ENCODE results near the gene CAD. TPM values are rescaled to one million over a fixed set of nuclear protein-coding genes. Genes with fewer than 3 reads are reported as not detected.
"Not testable (repeated sequence)": the region's sequence is repeated elsewhere in the genome, so short reads cannot be mapped to it uniquely, and the experiment has no call there.

The CAD gene
- total and polyA plus RNA-seq, 10 of the 15 experiments (the other 5 are each of a cell fraction or from before 2014, with no cell fraction given) = 7.6 to 119 (median 50.7) TPM

DNA sequence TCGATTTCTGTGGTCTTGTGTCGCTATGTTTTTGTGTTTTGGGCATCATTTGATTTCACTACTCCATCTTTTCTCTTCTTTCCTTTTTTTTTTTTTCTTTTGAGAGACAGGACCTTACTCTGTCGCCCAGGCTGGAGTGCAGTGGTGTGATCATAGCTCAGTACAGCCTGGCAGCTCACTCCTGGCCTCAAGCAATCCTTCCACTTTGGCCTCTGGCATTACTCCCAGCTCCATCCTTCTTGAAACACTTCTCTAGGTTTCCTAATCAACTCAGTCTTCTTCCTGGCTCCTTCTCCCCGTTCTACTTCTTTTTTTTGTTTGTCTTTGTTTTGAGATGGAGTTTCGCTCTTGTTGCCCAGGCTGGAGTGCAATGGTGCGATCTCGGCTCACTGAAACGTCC lies 41.8 kb upstream of the CAD start (continued):
- TF ChIP-seq, protein P1, sequence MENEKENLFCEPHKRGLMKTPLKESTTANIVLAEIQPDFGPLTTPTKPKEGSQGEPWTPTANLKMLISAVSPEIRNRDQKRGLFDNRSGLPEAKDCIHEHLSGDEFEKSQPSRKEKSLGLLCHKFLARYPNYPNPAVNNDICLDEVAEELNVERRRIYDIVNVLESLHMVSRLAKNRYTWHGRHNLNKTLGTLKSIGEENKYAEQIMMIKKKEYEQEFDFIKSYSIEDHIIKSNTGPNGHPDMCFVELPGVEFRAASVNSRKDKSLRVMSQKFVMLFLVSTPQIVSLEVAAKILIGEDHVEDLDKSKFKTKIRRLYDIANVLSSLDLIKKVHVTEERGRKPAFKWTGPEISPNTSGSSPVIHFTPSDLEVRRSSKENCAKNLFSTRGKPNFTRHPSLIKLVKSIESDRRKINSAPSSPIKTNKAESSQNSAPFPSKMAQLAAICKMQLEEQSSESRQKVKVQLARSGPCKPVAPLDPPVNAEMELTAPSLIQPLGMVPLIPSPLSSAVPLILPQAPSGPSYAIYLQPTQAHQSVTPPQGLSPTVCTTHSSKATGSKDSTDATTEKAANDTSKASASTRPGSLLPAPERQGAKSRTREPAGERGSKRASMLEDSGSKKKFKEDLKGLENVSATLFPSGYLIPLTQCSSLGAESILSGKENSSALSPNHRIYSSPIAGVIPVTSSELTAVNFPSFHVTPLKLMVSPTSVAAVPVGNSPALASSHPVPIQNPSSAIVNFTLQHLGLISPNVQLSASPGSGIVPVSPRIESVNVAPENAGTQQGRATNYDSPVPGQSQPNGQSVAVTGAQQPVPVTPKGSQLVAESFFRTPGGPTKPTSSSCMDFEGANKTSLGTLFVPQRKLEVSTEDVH (IDR thresholded peaks at IDR 0.05; ENCODE audit: low read depth, partially characterized antibody) = no peak
- TF ChIP-seq NFXL1 (IDR thresholded peaks at IDR 0.05; ENCODE audit: borderline replicate concordance) (no peak), SIX5 (IDR thresholded peaks at IDR 0.05; ENCODE audit: low read depth, low read length, severe bottlenecking) (no peak), MYB (IDR thresholded peaks at IDR 0.05; ENCODE audit: borderline replicate concordance, low read depth, low read length) (no peak), ZSCAN29 (IDR thresholded peaks at IDR 0.05) (no peak), SMC3 (IDR thresholded peaks at IDR 0.05; ENCODE audit: borderline replicate concordance, low read length) (no peak), GABPA (IDR thresholded peaks at IDR 0.05; ENCODE audit: low read depth) (no peak), FOS (IDR thresholded peaks at IDR 0.05; ENCODE audit: borderline replicate concordance, extremely low read depth, insufficient read length) (no peak), PAX5 (IDR thresholded peaks at IDR 0.05; ENCODE audit: borderline replicate concordance, low read depth, low read length) (no peak), YY1 (IDR thresholded peaks at IDR 0.05; ENCODE audit: low read depth, low read length) (no peak)
- TF ChIP-seq, protein P2, sequence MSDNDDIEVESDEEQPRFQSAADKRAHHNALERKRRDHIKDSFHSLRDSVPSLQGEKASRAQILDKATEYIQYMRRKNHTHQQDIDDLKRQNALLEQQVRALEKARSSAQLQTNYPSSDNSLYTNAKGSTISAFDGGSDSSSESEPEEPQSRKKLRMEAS (IDR thresholded peaks at IDR 0.05; ENCODE audit: low read depth, low read length) = no peak
- TF ChIP-seq, protein P3, sequence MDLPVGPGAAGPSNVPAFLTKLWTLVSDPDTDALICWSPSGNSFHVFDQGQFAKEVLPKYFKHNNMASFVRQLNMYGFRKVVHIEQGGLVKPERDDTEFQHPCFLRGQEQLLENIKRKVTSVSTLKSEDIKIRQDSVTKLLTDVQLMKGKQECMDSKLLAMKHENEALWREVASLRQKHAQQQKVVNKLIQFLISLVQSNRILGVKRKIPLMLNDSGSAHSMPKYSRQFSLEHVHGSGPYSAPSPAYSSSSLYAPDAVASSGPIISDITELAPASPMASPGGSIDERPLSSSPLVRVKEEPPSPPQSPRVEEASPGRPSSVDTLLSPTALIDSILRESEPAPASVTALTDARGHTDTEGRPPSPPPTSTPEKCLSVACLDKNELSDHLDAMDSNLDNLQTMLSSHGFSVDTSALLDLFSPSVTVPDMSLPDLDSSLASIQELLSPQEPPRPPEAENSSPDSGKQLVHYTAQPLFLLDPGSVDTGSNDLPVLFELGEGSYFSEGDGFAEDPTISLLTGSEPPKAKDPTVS (IDR thresholded peaks at IDR 0.05; ENCODE audit: low read depth, low read length) = no peak

DNA sequence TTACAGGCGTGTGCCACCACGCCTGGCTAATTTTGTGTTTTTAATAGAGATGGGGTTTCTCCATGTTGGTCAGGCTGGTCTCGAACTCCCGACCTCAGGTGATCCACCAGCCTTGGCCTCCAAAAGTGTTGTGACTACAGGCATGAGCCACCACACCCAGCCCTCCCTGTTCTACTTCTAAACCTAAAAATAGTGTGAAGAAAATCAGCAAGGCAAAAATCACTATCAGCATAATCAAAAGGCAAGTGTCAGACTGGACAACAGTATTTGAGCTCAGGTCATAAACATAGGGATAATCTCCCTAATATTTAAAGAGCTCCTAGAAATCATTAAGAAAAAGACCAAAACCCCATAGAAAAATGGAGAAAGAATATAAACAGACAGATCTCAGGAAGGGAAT lies 41.4 kb upstream of the CAD start:
- ATAC-seq; RAD21 ChIA-PET (ENCODE audit: unreplicated experiment); H3K79me2 ChIP-seq (ENCODE audit: control insufficient read depth, insufficient read depth, low read length); H3K9me3 ChIP-seq (replicated peaks; ENCODE audit: control insufficient read depth, insufficient read depth, low read length); BruUV-seq (replicated peaks); H3K27ac ChIP-seq (ENCODE audit: control insufficient read depth, insufficient read depth); H3K36me3 ChIP-seq (ENCODE audit: control insufficient read depth in 2 of 2, insufficient read depth in 2 of 2, low read length in 1 of 2); H3K27me3 ChIP-seq (replicated peaks in 1 of 2; ENCODE audit: control insufficient read depth in 2 of 2, insufficient read depth in 2 of 2, low read length in 1 of 2); in situ Hi-C loops (cut with MboI); H2AFZ ChIP-seq (ENCODE audit: control insufficient read depth, low read depth, low read length); H3K9ac ChIP-seq (ENCODE audit: control insufficient read depth, insufficient read depth, low read length); H3K4me2 ChIP-seq (ENCODE audit: control insufficient read depth, insufficient read depth); FAIRE-seq; H3K4me3 ChIP-seq; DNase-seq (ENCODE audit: low read depth, low spot score); H4K20me1 ChIP-seq (ENCODE audit: control insufficient read depth, insufficient read depth); H3K4me1 ChIP-seq (ENCODE audit: control insufficient read depth, insufficient read depth, low read length): not testable (repeated sequence)
- POLR2A ChIA-PET = interaction anchor here (0.6 kb wide), 1 partner anchor 19 kb away, joined by 4 read pairs; no protein-coding TSS in a partner anchor
- CTCF ChIA-PET = interaction anchor here (0.8 to 1.1 kb wide), 3 partner anchors 10 to 127 kb away, joined by 3 to 4 read pairs (median 3); no protein-coding TSS in a partner anchor
- intact Hi-C loops (cut with micrococcal nuclease; ENCODE audit: unreplicated experiment) = loop anchor here (10.0 kb wide), 1 partner anchor 109 kb away; the partner anchor contains the start of gene TRIM54
- WGBS (ENCODE audit: insufficient coverage, insufficient replicate concordance, low lambda C conversion rate, missing lambda C conversion rate) = 41% methylated on average over 4 of the region's 4 CpGs
- SMC1A ChIA-PET (ENCODE audit: uncharacterized antibody, unreplicated experiment) = interaction anchor here (1.3 to 1.5 kb wide), 2 partner anchors 9 to 80 kb away, joined by 3 read pairs; no protein-coding TSS in a partner anchor

Measured in GM12878 (cell line).